ENCODE results near the gene PRDM15.

PRDM15 gene

DNA sequence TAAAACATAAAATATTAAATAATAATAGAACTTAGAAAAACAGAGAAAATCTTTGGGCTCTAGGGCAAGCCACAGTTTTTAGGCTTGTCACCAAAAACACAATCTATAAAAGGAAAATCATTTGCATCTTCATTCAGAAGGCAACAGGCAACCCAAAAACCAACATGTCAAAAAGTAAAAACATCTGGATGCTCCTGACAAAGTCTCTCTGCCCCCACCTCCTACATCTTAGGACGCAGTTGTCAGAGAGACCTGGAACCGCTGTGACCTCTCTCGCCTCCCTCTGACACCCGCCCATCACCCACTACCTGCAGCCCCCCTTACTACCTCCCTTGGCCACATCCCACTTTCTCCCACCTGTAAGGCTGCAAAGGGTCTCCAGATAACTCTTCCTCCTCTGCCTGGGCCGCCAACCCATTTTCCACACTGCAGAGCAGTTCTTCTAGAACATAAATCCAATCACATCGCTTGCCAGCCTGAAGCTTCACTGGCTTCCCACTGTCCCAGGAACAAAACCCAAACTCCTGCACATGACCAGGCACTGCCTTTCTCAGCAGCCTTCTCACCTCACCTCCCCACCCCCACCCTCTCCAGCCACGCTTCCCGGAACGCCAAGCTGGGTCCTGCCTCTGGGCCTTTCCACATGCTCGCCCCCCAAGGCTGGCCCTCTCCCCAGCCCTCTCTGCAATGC lies 14.7 kb downstream of the PRDM15 start:
- no peak for DNase-seq

DNA sequence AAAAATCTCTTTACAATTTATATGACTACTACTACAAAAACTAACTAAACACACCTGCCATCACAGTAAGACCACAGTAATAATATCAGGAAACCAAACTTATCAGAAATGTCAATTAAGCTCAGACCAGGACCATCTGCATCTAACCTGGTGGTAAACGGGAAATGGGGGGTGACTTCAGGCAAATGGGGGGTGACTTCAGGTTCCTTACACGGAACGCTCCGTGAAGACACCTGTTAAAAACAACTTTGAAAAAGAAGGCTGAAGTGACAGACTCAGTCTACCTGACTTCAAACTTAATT lies 15.8 kb downstream of the PRDM15 start:
- no peak for DNase-seq

DNA sequence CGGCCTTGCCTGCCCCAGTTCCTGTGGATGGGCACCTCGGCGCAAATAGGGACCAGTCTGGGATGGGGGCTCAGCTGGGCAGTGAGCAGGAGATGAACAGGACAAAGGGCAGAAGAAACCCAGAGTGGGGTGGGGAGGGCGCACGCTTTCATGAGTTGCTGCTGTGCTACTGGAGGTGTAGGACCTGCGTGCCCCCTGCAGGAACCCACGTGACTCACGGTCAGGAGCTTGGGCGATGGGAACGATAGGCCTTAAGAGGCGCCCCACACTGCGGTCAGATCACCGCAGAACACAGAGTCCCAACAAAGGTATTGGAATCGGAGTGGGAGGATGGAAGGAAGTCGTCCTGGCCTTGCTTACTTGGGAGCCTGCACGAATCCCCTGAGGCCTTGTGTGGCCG lies 17.2 kb downstream of the PRDM15 start:
- DNase-seq: no peak

DNA sequence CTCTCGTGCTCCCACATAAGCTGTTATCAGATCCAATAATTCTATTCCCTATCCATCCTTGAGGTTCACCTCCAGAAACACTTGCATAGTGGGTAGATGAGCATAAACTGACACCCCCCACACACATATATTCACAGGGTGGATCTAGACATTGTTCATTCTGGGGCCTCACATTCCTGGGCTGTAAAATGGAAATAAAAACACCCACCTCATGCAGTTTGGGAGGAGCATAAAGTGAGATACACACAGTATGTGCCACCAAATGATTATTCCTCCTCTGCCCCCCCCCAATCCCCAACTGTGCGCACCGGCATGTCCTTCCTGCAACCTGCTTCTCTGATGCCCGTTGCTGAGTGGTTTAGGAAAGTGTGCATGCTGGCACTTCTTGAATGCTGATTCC lies 17.9 kb downstream of the PRDM15 start:
- DNase-seq: no peak

DNA sequence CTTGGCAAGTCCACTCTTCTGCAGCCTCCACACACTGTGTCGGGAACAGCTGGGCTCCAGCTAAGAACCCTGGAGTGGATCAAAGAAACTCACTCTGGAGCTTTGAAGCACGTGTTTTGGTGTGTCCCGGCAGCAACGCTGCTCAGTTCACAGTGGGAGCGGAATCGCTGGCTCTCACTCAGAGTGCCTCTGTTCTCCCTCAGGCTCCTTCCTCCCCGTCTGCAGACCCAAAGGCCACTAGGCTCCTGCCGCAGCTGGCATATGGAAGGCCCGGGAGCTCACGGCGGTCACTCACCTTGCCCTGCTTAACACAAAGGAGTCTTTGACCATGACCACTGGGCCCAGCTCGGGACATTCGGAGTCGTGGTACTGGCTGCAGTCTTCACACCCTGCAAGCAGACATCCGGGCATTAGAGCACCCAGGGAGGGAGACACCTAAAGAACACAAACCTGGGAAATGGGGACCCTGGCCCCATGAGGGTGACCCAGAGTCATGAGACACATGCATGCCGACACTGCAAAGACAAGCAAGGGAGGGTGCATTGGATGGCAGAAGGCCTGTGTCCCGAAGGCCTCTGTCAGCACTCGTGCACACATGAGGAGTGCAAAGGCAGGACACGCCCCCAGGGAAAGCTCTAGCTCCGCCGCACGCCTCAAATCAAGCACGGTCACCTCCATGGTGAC lies 19.7 kb downstream of the PRDM15 start:
- no peak for DNase-seq

DNA sequence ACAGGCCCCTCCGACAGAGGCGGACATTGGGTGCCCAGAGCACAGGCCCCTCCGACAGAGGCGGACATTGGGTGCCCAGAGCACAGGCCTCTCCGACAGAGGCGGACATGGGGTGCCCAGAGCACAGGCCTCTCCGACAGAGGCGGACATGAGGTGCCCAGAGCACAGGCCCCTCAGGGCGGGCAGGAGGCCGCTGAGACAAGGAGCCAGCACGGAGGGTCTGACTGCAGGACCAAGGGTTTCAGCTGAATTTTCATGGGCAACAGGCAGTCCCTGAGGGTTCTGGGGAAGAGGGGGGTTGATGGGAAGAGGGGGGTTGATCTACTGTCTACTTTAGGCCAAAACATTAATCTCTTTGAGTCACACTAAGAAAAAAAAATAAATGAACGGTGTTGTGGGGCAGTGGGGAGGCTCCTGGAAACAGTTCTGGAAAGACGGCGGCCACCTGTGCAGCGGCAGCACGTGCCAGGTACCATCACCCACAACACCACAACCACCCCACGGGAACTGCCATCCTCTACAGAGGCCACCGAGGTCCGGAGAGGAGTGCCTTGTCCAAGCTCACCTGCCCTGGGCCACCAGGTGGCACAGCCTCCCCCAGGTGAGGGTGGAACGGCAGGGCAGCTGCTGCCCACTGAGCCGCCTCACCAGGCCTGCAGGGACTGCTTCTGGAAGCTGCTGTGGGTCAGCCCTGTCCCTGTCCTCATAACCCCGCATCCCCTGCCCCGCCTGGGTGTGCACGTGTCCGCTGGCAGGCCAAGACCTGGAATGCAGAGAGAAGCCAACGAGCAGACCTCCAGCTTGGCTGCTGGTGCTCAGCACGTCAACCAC lies 20.5 kb downstream of the PRDM15 start:
- DNase-seq: no peak

DNA sequence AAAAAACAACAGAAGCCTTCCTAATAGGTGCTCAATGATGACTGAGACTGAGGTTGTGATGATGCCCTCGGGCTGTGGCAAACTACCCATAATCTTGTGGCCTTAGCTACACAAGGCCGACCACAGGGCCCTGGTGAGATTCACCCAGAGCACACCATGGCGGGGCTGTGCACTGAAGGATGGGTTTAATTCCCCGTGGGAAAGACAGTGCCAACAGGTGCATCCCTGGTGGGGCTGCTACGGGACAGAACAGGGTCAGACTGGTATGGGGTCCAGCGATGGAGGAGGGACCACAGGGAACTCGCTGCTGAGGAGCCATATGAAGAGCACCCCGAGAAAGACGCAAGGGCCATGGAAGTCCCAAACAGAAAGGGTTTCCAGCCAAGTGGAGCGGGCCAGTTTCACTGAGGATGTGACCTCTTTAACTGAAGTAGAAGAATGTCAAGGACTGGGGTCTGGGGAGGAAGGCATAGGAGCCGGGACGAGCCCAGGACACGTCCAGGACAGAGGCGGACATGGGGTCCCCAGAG lies 21.3 kb downstream of the PRDM15 start:
- no peak for DNase-seq

DNA sequence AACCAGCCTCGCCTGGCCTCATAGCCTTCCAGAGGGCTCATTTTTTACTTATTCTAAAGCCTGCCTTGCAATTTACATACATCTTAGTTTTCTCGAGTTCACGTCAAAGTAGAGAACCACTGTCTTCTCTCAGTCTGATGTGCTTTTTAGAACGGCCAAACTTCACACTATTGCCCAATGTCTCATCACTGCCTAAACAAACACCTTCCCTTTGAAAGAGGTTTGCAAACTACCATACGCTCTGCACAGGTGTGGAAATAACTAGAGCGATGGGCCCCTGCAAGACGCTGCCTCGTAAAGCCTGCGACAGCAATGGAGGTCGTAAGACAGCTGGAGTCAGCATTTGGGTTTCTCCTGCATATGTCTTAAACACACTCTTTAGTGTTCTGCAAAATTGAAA lies 22.6 kb downstream of the PRDM15 start:
- no peak for DNase-seq

DNA sequence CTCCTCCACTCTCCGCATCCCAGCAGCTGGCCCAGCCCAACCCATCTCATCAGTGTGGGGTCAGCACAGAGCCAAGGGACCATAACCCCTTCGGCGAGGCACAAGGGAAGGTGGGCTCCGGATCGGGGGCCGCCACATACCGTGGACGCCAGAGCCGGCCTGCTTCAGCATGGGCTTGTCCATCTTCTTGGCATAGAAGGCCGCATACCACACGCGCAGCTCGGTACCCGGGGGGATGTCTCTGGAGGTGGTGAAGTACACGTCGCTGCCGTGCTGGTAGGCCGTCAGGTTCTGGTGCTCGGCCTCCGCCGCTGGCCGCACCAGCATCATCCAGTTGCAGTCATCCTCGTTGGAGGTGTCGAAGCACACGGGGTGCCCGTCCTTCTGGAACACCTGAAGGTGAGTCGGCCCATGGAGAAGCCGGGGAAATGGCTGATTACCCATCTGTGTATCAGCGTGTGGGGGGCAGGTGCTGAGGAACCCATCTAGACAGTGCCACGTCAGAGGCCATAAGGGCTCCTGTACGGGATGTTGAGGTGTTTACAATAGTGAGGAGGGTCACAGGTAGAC lies 24.6 kb downstream of the PRDM15 start:
- no peak for DNase-seq

DNA sequence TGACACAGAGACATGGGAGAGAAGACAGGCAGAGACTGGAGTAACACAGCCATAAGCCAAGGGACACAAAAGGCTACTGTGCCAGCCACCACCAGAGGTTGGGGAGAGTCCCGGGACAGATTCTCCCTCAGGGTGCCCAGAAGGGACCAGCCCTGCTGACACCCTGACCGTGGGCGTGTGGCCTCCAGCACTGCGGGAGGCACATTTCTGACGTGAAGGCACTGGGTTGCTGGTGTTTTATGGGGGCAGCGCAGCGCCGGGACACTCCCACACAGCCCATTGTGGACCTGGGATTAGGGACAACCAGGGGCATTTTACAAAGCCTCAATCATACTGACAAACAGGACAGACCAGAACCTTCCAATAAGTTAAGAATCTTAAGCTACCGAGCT lies 26.2 kb downstream of the PRDM15 start:
- DNase-seq: no peak

DNA sequence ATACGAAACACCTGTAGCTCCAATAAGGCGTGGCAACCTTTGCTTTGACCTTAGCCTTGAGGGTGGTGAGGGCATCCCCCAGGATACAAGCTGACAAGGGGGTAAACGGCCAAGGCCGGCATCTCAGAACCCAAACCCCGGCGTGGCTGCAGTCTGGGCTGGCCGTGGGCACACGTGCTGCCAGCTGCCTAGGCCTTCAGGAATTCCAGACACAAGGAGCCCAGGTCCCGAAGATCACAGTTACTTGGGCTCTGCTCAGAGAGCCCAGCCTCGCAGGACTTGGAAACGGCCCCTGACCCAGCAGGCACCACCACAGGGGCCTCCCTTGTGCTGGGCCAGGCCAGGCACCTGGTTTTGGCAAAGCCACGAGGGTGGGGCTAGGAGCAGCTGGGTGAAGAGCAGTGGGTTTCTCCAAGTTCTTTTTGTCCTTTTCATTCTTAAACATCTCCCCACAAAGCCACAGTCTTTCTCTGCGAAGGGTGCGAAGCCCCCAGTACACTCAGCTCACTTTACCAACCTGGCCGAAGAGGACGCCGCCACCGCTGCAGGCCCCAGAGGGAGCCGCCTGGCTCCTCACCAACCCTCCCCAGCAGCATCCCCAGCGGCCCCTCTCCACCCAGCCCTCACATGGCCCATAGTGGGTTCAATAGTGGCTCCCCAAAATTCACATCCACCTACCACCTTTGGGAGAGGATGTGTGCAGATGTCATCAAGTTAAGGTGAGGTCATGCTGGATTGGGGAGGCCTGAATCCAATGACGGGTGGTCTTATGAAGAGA lies 26.8 kb downstream of the PRDM15 start:
- no peak for DNase-seq

DNA sequence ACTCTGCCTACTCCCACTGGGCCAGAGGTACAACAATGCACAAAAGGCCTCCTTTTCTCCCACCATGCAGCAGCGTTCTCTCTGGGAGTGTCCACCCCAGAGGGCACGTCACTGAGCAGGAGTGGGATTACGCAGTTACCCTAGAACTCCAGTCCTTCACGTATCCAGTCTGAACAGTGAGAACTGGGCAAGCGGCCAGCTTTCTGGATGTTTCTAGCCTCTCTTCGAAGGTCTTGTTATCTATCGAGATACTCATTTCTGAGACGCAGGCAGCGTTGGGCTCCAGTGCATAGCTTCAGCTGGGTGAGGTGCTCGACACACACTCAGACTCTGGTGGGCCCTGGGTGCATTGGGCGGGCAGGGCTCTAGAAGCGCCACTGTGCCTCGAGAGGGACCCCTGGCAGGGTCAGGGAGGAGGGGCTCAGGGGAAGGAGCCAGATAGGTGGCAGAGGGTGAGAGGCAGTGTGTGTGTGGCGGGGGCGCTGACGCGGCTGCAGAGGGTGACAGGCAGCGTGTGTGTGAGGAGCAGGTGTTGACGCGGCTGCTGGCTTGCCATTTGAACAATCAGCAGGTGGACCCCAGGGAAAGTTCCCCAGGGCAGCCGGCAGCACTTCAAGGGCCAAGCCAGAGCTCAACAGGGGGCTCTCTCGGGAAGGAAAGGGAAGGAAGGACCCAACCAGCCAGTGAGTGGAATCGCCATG lies 27.9 kb downstream of the PRDM15 start:
- DNase-seq: no peak

DNA sequence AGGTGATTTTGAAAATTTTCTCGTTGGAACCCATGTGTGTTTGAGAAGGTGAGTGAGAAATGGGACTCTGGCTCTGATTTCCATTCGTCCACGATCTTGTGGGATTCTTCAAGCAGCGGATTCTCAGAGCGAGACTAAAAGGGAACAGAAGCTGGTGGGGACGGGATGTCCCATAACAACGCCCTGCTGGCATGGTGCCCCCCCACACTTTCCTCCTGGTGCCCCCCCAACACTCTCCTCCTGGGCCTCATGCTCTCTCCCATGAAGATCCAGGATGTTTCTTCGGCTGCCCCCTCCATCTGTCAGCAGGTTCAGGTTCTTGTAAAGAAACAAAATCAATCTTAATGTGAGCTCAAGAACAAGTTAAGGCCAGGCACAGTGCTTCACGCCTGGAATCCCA lies 29.1 kb downstream of the PRDM15 start:
- DNase-seq: no peak

DNA sequence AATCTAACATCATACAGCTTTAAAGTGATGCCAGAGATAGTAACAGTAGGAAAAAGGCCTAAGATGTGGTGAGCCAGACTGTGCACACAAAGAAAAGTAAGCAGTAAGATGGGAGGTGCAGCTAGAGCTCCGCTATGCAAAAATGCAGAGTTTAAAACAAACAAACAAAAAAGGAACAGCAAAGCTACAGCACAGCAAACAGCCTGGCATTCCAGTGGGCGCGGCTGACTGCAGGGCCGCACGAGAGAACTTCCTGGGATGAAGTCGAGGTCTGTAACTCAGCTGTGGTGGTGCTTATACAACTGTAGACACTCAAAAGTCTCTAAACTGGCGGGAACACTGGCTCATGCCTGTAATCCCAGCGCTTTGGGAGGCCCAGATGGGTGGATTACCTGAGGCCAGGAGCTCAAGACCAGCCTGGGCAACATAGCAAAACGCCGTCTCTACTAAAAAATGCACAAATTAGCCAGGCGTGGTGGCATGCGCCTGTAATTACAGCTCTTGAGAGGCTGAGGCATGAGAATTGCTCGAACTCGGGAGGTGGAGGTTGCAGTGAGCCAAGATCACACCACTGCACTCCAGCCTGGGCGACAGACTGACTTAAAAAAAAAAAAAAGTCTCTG lies 30.1 kb downstream of the PRDM15 start:
- no peak for DNase-seq

DNA sequence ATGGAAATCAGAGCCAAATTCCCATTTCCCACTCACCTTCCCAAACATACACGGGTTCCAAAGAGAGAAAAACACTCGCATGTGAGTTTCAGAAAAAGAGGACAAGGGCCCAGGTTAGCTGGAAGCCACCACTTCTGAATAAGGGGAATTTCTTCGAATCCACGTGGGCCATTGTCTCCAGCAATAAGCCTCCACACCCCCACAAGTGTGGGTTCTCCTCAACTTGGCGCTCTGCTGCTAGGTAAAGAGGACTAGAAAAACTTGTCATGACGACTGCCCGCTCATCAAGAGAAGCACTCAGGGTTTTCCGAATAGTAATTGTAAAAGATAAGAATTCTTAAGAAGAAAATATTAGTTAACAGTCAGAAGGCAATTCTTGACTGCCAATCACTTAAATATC lies 30.6 kb downstream of the PRDM15 start:
- DNase-seq: no peak

DNA sequence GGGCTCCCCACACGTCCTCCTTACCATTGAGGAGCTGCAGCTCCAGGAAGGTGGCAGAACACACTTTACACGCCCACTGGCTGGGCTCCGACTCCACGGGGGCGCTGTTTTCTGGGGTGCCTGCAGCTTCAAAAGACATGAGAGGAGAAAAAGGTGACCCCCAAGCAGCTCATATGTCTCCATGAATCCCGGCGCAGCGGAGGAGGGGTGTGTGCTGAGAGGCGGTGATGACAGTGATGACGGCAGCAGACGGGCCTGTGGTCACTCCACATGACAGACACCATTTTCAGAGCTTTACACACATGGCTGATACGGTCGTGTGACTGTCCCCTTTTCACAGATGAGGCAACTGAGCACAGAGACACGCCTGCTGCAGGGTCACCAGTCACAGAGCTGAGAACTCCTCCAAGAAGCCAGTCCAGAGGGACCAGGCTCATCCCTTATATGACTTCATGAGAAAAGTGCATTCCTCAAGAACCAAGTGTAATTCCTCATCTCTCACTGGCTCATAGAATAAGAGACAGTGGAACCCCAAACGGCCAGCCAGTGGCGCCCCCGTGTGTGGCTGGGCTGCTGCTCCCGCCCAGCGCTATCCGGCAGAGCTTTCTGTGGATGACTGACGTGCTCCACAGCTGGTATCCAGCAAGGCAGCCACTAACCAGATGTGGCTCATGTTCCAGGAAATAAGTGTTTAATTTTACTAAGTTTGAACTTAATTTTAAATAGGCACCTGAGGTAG lies 31.9 kb downstream of the PRDM15 start:
- no peak for DNase-seq

DNA sequence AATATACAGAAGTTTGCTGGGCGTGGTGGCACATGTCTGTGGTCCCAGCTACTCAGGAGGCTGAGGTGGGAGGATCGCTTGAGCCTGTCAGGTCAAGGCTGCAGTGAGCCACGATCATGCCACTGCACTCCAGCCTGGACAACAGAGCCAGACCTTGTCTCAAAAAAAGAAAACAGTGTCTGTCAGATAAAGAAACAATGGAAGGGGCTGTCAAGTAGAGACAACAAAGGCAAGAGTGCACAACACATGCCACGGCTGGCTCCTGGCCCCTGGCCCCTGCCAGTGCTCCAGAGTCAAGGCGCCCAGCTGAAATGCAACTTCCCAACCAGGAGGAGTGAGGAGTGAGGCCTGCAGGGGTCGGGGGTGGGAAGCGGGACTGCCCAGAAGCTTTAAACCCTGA lies 32.6 kb downstream of the PRDM15 start:
- no peak for DNase-seq

DNA sequence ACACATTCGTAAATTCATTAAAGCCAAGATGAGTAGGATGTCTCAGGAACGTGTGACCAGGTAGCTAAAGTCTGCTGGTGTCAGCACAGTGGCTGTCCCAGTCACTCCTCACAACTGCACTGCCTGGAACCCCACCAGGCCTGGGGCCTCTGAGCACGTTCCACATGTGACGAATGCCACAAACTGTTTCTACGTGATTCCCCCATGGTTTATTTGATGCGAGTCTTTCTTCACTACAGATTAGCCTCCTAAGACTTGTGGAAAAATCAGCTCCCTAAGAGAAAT lies 33.2 kb downstream of the PRDM15 start:
- DNase-seq: no peak

DNA sequence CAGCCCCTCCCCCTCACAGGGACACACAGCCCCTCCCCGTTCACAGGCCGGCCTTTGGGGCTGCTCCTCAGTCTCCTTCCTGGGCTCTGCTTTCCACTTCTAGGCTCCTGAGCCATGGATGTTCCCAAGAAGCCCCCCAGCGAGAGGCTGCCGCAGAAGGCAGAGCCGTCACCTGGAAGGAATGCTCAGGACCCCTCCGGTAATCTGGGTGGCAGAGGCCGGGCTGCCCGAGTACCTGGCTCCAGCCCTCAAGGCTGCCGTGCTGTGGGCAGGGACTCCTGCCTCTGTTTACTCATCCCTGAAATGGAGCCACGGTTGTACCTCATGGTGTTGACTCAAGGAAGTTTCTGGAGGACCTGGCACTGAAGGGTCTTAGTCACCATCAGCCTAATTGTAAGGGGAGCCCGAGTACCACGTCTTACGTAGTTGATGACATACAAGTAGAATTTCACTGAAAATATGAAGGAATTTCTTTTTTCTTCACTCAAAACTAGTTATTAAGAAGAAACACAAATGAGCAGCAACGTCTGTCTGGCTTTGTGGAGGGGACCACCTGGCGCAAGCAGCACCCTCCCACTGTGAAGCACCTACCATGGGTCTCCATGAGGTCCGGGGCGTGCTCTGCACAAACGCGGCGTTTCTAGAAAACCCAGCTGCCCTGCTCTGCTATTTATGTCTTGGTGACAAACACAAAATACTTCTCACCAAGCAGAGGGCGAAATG lies 33.7 kb downstream of the PRDM15 start:
- no peak for DNase-seq

Data from amygdala (tissue), 56 donors.